MCF 10A (cell line): Measurements from ENCODE around the gene ZHX3. TPM values are rescaled to one million over a fixed set of nuclear protein-coding genes. Genes with fewer than 3 reads are reported as not detected.

Source experiments
- BruUV-seq: library from RNA; stranded (reverse); fragments of 400-500 nt; replicated peaks from 2 replicates; lab custom pipeline; 2021; lab: Mats Ljungman, UMichigan
- CTCF ChIA-PET: fragments of 300-600 bp; sonication (Branson Sonifier 250); formaldehyde crosslinking; extraction: SDS; loops from one replicate; lab custom pipeline; 2021; ENCODE audit warnings: antibody characterized with exemption, inconsistent platforms; lab: Yijun Ruan, JAX
- POLR2A ChIA-PET: fragments of 300-600, 350-650 bp; sonication (Branson Sonifier 250); formaldehyde crosslinking; extraction: SDS; loops from one replicate; lab custom pipeline; 2020; ENCODE audit warnings: antibody characterized with exemption, inconsistent platforms; lab: Yijun Ruan, JAX
- DNase-seq: peaks from one replicate; pipeline ENCODE4 v3.0.0-alpha.2; 2018; ENCODE audit not compliant: unreplicated experiment
- H3K27ac Mint-ChIP-seq: one replicate; pipeline ENCODE4 v1.8.0; 2022; ENCODE audit warnings: mild to moderate bottlenecking, low read depth, mixed read lengths; ENCODE audit not compliant: unreplicated experiment
- H3K27me3 Mint-ChIP-seq: one replicate; pipeline ENCODE4 v1.8.0; 2022; ENCODE audit warnings: mixed read lengths; ENCODE audit not compliant: insufficient read depth, unreplicated experiment
- H3K36me3 Mint-ChIP-seq: one replicate; pipeline ENCODE4 v1.8.0; 2022; ENCODE audit warnings: mild to moderate bottlenecking, moderate library complexity, mixed read lengths; ENCODE audit not compliant: insufficient read depth, unreplicated experiment
- H3K4me1 Mint-ChIP-seq: one replicate; pipeline ENCODE4 v1.8.0; 2022; ENCODE audit warnings: mixed read lengths; ENCODE audit not compliant: insufficient read depth, unreplicated experiment
- H3K4me3 Mint-ChIP-seq: one replicate; pipeline ENCODE4 v1.8.0; 2022; ENCODE audit warnings: mild to moderate bottlenecking, moderate library complexity, mixed read lengths; ENCODE audit not compliant: unreplicated experiment
- H3K9me3 Mint-ChIP-seq: one replicate; pipeline ENCODE4 v1.8.0; 2022; ENCODE audit warnings: mixed read lengths; ENCODE audit not compliant: unreplicated experiment
- CTCF ChIP-seq: fragments of 200-600 bp; IDR thresholded peaks from one replicate; pipeline ENCODE4 v1.8.0; 2022; ENCODE audit warnings: antibody characterized with exemption, mild to moderate bottlenecking; ENCODE audit not compliant: unreplicated experiment
- intact Hi-C: fragments of 100-400 bp; cut with micrococcal nuclease; formaldehyde crosslinking; loops from 2 replicates; pipeline ENCODE4 v1.14.1; 2022
- total RNA-seq: library from RNA; stranded (reverse); gene quantifications from 2 replicates; pipeline ENCODE4 v1.2.3, GENCODE V29; 2022

The ZHX3 gene
- total RNA-seq, 1 experiment from 2014 or later: 34.1 TPM

GRCh38 chr20:41234041-41234440, 83.5 kb downstream of the ZHX3 start:
- Mint-ChIP-seq H3K4me3 (no peak overlapping the region), H3K4me1 (peaks cover 29% of the 10 kb centered on the region), H3K27me3 (no peaks in the 10 kb centered on the region), H3K36me3 (peaks cover 5% of the 10 kb centered on the region), H3K9me3 (no peaks in the 10 kb centered on the region), H3K27ac (peak overlapping the region; percentile 97)
- TF ChIP-seq CTCF: no peak
- no peak for DNase-seq
- ChIA-PET POLR2A (interaction anchor here (0.6 to 4.5 kb wide), 19 partner anchors 11 to 232 kb away, joined by 3 to 102 read pairs (median 6); partner anchors contain the start of genes LPIN3, PLCG1 and ZHX3), CTCF (interaction anchor here (0.6 to 7.1 kb wide), 13 partner anchors 10 to 1920 kb away, joined by 3 to 154 read pairs (median 8); partner anchors contain the start of gene LPIN3)
- intact Hi-C loops: no loop called here
- no TSS peak for BruUV-seq

GRCh38 chr20:41232973-41233926, 84.3 kb downstream of the ZHX3 start:
- intact Hi-C loops: loop anchor here (1.0 to 2.0 kb wide), 6 partner anchors 56 to 265 kb away; partner anchors contain the start of genes LPIN3, PLCG1 and ZHX3
- POLR2A ChIA-PET: interaction anchor here (0.6 to 4.5 kb wide), 37 partner anchors 10 to 1068 kb away, joined by 3 to 102 read pairs (median 4); partner anchors contain the start of genes LPIN3, PLCG1 and ZHX3
- no peaks in the 10 kb centered on the region for H3K27me3 Mint-ChIP-seq
- CTCF ChIA-PET: interaction anchor here (0.6 to 7.1 kb wide), 42 partner anchors 9 to 1804 kb away, joined by 3 to 154 read pairs (median 4); partner anchors contain the start of gene LPIN3
- peak overlapping the region; percentile 52 for H3K4me3 Mint-ChIP-seq
- TF ChIP-seq CTCF: no peak
- peak; percentile 73 for DNase-seq
- BruUV-seq: no TSS peak
- peaks cover 33% of the 10 kb centered on the region for H3K4me1 Mint-ChIP-seq
- peak overlapping the region; percentile 97 for H3K27ac Mint-ChIP-seq
- H3K36me3 Mint-ChIP-seq: peaks cover 5% of the 10 kb centered on the region
- H3K9me3 Mint-ChIP-seq: no peaks in the 10 kb centered on the region

GRCh38 chr20:41231136-41231535, 86.4 kb downstream of the ZHX3 start:
- Mint-ChIP-seq H3K36me3 (peaks cover 5% of the 10 kb centered on the region), H3K9me3 (peaks cover 6% of the 10 kb centered on the region), H3K4me1 (peaks cover 33% of the 10 kb centered on the region), H3K27ac (peak overlapping the region; percentile 97), H3K27me3 (no peaks in the 10 kb centered on the region), H3K4me3 (no peak overlapping the region)
- TF ChIP-seq CTCF: no peak
- POLR2A ChIA-PET: interaction anchor here (0.6 to 4.5 kb wide), 11 partner anchors 8 to 251 kb away, joined by 3 to 65 read pairs (median 7); partner anchors contain the start of genes LPIN3 and PLCG1
- DNase-seq: no peak
- BruUV-seq: no TSS peak
- intact Hi-C loops: no loop called here
- CTCF ChIA-PET: interaction anchor here (0.5 to 7.1 kb wide), 14 partner anchors 12 to 748 kb away, joined by 3 to 154 read pairs (median 4); partner anchors contain the start of gene LPIN3
